GM18519 (cell line): ENCODE measurements around the gene TIAM2.
A peak's percentile ranks its signal among the peaks of the same experiment; 100 is the strongest.
"Not testable (repeated sequence)": the region's sequence is repeated elsewhere in the genome, so short reads cannot be mapped to it uniquely, and the experiment has no call there.

ENCODE experiments used
- ATAC-seq: cut with Tn5 transposase; IDR thresholded peaks from one replicate; pipeline ENCODE4 v1.9.1; 2021; ENCODE audit warnings: mild to moderate bottlenecking, moderate library complexity; ENCODE audit not compliant: unreplicated experiment, low FRiP score

The TIAM2 gene

DNA sequence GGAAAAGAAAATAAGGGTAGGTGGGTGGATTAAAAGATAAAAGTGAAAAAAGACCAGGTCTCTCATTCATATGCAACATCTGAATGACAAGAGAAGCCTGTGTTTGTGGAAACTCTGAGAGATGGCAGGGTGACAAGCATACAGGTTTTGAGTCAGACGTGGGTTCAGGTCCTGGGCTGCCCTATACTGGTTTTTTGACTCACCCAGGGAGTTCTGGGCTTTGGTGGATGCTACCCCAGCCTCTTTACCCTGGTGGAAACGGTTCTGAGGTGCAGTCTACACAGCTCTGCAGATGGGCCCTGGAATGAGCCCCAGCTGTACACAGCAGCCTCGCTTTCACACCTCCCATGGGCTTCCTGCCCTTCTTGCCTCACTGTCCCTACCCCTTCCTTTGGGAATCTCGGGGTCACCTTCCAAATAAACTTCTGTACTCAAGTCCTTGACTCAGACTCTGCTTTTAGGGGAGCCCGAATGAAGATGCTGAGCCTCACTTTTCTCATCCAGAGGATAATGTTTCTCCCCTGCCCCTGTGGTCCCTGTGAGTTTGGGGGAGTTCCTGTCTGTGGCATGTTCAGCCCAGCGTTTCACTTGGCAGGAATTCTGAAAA is 191.0 kb downstream of the TIAM2 start:
- no peak for ATAC-seq

DNA sequence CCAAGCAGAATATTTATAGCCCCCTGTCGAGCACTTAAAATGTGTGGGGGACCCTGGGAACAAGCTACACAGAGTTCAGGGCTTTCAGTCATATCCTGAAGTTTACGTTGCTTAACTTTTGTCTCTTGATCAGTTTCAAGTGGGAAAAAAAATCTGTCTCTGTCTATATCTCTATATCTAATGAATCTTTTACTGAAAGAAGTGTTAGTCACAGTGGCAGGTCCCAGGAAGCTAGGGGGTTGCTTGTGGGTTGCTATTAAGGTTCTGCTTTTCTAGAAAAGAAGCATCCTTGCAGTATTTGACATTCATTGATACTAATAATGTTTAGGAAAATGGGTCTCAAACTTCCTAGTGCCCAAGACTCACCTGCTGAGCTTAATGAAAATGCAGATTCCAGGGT is 192.0 kb downstream of the TIAM2 start:
- no peak for ATAC-seq

GRCh38 chr6:155187994-155188706 is 193.0 kb downstream of the TIAM2 start:
- no peak for ATAC-seq

DNA sequence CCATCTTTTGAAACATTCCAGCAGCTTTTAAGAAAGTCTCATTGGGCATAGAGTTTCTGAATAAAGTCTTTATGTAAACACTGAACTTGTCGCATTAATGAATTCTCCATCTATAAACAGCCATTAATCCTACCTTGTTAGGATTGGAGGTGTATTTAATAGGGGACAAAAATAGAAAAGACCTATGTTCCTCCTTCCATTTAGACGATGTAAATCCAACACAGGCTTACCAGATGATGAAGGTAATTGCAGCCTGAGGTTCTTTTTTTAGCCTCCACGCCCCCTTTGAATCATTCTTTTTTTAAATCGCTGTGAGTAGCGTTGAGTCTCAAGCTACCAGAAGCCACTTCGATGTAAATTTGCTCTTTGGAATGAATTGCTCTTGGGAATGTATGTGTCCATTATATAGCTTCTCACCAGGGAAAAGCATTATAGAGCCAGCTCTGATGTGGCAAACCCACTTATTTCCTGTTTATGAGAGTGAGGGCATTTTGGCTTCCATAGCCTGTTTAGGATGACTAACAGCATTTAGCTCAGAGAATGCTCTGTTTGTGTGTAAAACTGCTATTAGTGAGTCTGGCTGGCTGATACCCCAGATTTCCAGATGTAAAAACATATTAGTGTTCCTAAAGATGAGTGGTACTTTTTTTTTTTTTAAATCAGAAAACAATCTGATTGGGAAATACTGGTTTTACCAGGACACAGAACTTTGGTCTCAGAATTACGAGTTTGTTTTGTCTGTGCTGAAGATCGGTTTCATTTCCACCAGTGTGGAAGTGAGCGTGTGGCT is 193.8 kb downstream of the TIAM2 start:
- no peak for ATAC-seq

DNA sequence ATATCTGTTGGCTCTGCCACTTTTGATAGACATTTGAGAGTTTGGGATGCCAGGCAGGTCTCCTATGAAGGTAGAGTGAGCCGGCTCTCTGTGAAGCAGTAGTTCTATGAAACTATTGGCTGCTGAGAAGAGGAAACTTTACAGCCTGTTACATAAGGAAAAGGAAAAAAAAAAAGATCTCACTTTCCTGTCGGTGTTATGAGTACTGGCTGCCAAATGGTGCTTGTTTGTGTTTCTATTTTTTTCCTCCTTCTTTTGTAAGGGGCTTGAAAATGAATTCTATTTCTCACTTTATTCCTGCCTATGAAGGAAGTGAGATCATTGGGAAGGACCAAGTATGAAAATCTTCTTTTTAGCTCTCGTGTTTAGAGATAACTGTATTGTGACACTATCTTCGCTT is 195.6 kb downstream of the TIAM2 start:
- no peak for ATAC-seq

GRCh38 chr6:155193526-155193925 is 198.4 kb downstream of the TIAM2 start:
- no peak for ATAC-seq

- no peak for ATAC-seq
Observed at GRCh38 chr6:155194399-155194798, 199.3 kb downstream of the TIAM2 start.

GRCh38 chr6:155195903-155196302 is 200.8 kb downstream of the TIAM2 start:
- ATAC-seq: no peak

DNA sequence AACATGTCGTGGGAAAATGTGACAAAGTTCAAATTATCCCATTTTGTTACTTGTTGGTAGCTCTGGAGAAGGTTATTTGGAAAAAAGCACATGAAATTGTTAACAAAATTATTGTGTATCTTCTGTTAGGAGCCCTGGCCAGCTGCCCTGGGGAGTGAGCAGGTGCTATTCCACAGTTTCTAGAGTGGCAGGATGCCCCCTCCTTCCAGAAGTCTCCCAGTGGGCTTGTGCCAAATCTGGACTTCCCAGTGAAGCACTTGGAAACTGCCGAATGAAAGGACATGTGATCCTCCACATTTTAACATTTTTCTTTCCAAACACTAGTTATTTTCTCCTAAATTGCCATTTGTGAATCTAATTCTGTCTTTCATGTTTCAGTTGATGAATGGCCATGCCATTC is 201.8 kb downstream of the TIAM2 start:
- ATAC-seq: no peak

DNA sequence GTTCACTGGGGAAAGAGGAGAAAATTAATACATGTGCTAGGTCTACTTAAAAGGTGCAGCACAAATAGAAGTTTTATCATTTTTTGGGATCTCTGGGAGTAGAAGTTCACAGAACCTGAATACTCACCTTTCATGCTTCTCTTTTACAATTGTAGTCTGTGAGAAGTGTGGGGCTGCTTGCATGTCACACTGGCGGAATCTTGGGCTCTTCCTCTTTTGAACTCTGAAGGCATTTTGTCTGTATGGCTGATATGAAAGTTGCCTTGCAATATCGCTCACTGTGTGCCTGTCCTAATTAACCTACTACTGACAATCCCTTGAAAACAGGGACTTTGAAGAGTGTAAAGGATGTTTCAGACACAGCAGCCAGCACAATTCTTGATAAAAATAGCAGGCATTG is 202.8 kb downstream of the TIAM2 start:
- ATAC-seq: no peak

DNA sequence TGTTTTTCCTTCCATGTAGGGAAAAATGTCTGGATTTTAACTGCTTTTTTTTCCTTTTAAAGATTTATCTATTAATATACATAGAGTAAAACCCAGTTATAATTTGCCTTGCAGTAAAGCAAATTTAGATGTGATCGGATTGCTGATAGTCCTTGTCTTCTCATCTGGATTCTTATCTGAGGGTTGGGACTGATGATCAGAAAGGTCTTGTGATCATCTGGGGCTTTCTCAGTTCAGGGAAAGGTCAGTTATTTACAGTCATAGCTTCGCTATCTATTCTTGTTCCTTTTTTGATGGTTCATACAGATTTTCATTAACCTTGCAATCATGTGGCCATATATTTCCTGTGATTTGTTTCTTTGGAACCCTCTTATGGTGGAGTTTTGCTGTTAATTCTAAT is 204.9 kb downstream of the TIAM2 start:
- peak; percentile 75 for ATAC-seq

DNA sequence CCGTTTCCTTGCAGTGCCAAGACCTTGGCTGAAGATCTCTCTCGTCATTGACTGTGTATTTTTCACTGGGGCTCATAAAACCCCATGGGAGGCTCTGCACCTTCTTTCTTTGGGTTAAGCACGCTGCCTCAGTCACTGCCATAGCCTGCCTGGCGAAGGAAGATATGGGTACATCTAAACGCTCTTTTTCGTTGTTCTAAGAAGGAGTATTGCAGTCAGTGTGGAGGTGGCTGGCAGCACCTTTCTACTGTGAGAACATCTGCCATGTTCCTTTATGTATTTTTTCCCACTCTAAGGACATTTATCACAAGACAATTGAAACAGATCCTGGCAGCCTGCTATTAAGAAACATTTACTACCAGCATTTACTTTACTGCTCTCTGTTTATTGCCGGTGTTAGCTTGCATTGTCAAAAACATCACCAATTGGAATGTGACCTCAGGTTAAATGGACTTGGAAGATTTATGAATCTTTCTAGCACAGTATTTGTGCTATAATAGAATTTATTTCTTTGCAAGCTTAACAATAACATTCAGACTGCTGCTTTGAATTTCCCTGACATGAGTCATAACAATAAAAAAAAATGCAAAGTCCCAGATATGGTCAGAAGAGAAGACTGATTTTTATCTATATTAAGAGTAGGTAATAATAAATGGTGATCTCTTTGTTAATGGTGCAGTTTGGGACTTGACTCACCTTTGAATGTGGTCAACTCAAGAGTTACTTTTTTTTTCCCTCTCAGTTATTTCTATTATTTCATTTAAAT is 206.5 kb downstream of the TIAM2 start:
- peak; percentile 54 for ATAC-seq

GRCh38 chr6:155207223-155207622 is 212.1 kb downstream of the TIAM2 start:
- ATAC-seq: no peak

DNA sequence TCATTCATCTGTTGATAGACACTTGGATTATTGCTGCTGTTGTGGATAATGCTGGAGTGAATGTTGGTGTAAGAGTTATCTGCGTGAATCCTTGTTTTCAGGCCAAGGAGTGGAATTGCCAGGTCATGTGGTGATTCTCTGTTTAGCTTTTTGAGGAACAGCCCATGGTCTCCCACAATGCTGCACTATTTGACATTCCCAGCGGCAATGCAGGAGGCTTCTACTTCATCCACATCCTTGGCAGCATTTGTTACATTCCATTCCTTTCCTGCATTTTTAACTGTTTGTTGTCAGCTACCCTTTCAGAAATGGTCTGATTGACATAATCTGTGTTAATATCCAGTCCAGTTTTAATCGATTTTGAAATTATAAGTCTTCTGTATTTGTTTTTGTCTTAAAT is 217.0 kb downstream of the TIAM2 start:
- no peak for ATAC-seq

DNA sequence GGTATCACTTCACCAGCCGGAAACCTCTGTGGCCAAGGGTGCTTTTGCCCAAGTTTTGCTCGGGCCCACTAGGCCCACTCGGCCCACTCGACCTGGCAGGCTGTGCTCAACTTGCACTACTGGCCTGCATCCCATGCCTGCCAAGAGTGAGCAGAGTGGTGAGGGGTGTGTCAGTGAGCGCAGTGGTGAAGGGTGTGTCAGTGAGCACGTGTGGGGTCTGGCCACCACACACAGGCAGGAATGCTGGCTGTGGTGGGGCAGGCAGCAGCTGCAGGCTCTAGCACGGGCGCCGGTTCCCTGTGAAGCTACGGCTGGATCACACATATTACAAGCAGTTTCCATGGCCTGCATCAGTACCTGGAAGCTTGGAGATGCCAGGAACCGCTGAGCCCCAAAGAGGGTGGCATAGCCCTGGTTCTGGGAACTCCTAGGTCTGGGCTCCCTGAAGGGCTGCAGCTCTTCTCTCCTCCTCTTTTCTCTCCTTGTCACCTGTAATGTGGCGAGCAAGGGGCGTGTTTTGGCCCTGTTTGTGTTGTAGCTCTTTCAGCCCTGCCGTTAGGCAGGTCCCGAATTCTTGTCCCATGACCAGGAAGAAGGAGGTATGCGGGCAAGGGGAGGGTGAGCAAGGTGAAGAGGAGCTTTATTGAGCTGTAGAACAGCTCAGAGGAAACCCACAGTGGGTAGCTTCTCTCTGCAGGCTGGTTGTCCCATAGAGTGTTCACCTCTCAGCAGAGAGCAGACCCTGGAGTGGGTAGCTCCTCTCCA is 217.7 kb downstream of the TIAM2 start:
- no peak for ATAC-seq

DNA sequence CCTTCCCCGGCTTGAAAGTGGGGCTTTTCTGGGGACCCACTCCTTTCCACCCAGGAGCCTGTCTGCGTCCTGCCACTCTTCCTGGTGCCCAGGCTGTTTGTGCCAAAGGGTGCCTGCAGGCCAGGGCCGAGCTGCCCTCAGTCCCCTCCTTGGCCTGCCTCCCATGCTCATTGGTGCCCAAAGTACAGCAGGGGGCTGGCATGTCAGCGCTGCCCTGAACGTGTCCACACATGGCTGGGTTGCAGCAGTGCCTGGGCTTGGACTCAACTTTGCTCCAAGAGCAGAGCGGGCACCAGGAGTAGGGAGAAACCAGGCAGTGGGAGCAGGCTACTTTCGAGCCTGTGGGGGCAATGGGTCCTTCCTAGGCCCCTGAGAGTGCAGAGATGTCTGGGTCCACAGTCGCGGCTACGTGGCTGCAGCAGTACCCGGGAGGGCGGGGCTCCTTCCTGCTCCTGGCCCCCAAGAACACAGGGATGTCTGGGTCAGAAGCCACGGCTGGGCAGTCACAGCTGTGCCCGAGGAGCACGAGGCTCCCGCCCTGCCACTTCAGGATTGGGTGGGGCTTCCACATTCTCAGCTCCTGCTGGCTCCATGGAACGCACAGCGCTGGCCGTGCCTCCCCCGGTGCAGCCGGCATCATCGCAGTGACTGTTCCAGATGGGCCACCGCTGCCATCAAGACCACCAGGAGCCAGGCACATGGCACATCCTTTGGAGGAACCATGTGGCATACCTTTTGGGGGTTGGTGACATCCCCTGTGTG is 218.7 kb downstream of the TIAM2 start:
- ATAC-seq: no peak

DNA sequence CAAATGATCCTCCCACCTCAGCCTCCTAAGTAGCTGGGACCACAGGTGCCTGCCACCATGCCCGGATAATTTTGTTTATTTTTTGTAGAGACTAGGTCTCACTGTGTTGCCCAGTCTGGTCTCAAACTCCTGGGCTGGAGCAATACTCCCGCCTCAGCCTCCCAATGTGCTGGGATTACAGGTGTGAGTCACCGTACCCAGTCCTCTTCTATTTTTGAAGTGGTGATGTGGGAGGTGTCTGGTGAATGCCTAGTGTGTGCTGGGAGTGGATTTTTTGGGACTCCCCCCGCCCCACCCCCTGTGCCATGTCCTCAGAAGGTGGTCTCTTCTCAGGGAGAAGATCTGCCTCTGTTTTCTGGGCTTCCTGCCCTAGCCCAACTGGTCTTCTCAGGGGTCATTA is 220.8 kb downstream of the TIAM2 start:
- no peak for ATAC-seq

- ATAC-seq: no peak
Observed at GRCh38 chr6:155216312-155217046, 221.4 kb downstream of the TIAM2 start.

DNA sequence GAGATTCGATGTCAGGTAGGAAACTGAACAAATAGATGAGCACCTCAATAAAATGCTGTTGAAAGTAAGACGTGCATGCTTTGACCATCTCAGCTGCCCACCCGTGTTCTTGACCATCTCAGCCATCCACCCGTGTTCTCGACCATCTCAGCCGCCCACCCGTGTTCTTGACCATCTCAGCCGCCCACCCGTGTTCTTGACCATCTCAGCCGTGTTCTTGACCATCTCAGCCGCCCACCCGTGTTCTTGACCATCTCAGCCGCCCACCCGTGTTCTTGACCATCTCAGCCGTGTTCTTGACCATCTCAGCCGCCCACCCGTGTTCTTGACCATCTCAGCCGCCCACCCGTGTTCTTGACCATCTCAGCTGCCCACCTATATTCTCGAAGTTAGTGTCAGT is 223.6 kb downstream of the TIAM2 start:
- ATAC-seq: not testable (repeated sequence)
